ENCODE results near the gene GNRHR. TPM values are rescaled to one million over a fixed set of nuclear protein-coding genes. Genes with fewer than 3 reads are reported as not detected.

GNRHR gene
- total and polyA plus RNA-seq, 2 of the 4 experiments (the other 2 are of a cell fraction) = not detected

GRCh38 chr4:67725132-67725531, 29.1 kb downstream of the GNRHR start:
- CTCF ChIA-PET = no interaction called here
- no peak overlapping the region for H3K4me3 ChIP-seq (ENCODE audit: insufficient read depth, low read depth, low read length)
- BruUV-seq (replicated peaks) = no TSS peak

More at GRCh38 chr4:67725132-67725531, 29.1 kb downstream of the GNRHR start:
- ATAC-seq (ENCODE audit: low read depth) (no peak), DNase-seq (no peak)
- Histone ChIP-seq H2AK9ac (replicated peaks; ENCODE audit: low read depth, low read length, poor library complexity) (no peak overlapping the region), H3K4me1 (ENCODE audit: control insufficient read depth, insufficient read depth, low read length) (peaks cover 8% of the 10 kb centered on the region; the same call in 1 of the 2 replicates), H2AK5ac (ENCODE audit: low read depth, low read length) (no peak overlapping the region), H3K9me1 (ENCODE audit: insufficient read depth, low read length) (peaks cover 8% of the 10 kb centered on the region; the same call in 1 of the 2 replicates), H2BK120ac (ENCODE audit: low read depth, low read length) (no peak overlapping the region), H3K27me3 (ENCODE audit: control insufficient read depth, insufficient read depth, low read length) (no peaks in the 10 kb centered on the region), H2BK15ac (ENCODE audit: low read depth, low read length) (no peak overlapping the region; the same call in 2 of the 3 replicates), H3K4me2 (ENCODE audit: low read depth, low read length) (no peak overlapping the region), H3K79me1 (ENCODE audit: low read depth in 1 of 2, low read length in 2 of 2) (peaks cover 0 to 10% of the 10 kb centered on the region in 2 experiments; a peak in 2 of 4 replicates), H2BK20ac (ENCODE audit: low read depth, low read length) (no peak overlapping the region), H3K9me3 (ENCODE audit: control insufficient read depth, insufficient read depth, low read length) (peaks cover 2% of the 10 kb centered on the region), H4K5ac (ENCODE audit: low read depth, low read length) (no peak overlapping the region), H4K91ac (ENCODE audit: insufficient read depth, low read depth, low read length) (no peak overlapping the region), H2BK5ac (ENCODE audit: low read depth, low read length, poor library complexity, severe bottlenecking) (no peak overlapping the region), H3K23ac (ENCODE audit: low read depth, low read length) (no peak overlapping the region), H3K9ac (ENCODE audit: low read depth, low read length) (no peak overlapping the region), H3K18ac (ENCODE audit: low read depth, low read length) (no peak overlapping the region), H4K8ac (ENCODE audit: low read depth in 2 of 2, low read length in 2 of 2) (no peak overlapping the region), H4K20me1 (ENCODE audit: insufficient read depth, low read length) (no peaks in the 10 kb centered on the region), H3K36me3 (ENCODE audit: control insufficient read depth, insufficient read depth, low read length) (peaks cover 4% of the 10 kb centered on the region; the same call in 1 of the 2 replicates), H3K14ac (replicated peaks; ENCODE audit: low read depth, low read length) (no peak overlapping the region), H2AFZ (replicated peaks; ENCODE audit: low read length, poor library complexity) (no peak overlapping the region), H3K4ac (ENCODE audit: low read depth, low read length) (no peak overlapping the region), H3K27ac (ENCODE audit: insufficient read depth, low read length) (no peak overlapping the region), H3K56ac (ENCODE audit: extremely low read depth, insufficient read depth, low read length) (no peak overlapping the region)
- no peak for TF ChIP-seq MAZ (IDR thresholded peaks at IDR 0.05; ENCODE audit: borderline replicate concordance, low read depth, low read length)
- no peak for TF ChIP-seq RCOR1 (IDR thresholded peaks at IDR 0.05; ENCODE audit: insufficient replicate concordance, low read length)
- TF ChIP-seq ELK1 (IDR thresholded peaks at IDR 0.05; ENCODE audit: borderline replicate concordance, low read depth, low read length) = no peak
- TF ChIP-seq CHD1 (IDR thresholded peaks at IDR 0.05; ENCODE audit: low read depth, low read length) = no peak
- TF ChIP-seq MXI1 (IDR thresholded peaks at IDR 0.05; ENCODE audit: borderline replicate concordance, low read depth, low read length) = no peak
- TF ChIP-seq USF2 (IDR thresholded peaks at IDR 0.05; ENCODE audit: low read depth, low read length) = no peak
- no peak for TF ChIP-seq POLR2A (IDR thresholded peaks at IDR 0.05; ENCODE audit: low read depth, low read length)
- TF ChIP-seq RFX5 (IDR thresholded peaks at IDR 0.05; ENCODE audit: low read depth, low read length) = no peak
- TF ChIP-seq BHLHE40 (IDR thresholded peaks at IDR 0.05; ENCODE audit: low read depth, low read length) = no peak
- POLR2A ChIA-PET (ENCODE audit: unreplicated experiment) = no interaction called here
- intact Hi-C loops (cut with micrococcal nuclease) (no loop called here), in situ Hi-C loops (cut with MboI; ENCODE audit: low sequenced_read_pairs) (no loop called here), dilution Hi-C loops (cut with HindIII; ENCODE audit: low sequenced_read_pairs, unreplicated experiment) (no loop called here)
- 80% methylated on average over 1 of the region's 1 CpG; no CpG with 5 or more reads in 1 of the 2 experiments for WGBS, 2 experiments (ENCODE audit: extremely low coverage in 2 of 2, insufficient read length in 1 of 2)

Data from IMR-90 (cell line).